H1 (cell line): Measurements from ENCODE around the gene MAPT. TPM values are rescaled to one million over a fixed set of nuclear protein-coding genes. Genes with fewer than 3 reads are reported as not detected.

ENCODE experiments used
- CTCF ChIA-PET: fragments of 300-600 bp; sonication (Branson Sonifier 250); formaldehyde crosslinking; loops from one replicate; lab custom pipeline; 2021; ENCODE audit not compliant: partially characterized antibody; lab: Charles Lee
- POLR2A ChIA-PET: fragments of 300-600 bp; sonication (Branson Sonifier 250); formaldehyde crosslinking; loops from one replicate; lab custom pipeline; 2021; ENCODE audit warnings: inconsistent platforms; ENCODE audit not compliant: partially characterized antibody; lab: Charles Lee
- DNase-seq, 2 experiments: peaks; one replicate each; pipeline versions ENCODE4 v3.0.0 to v3.0.0-alpha.2; 2010 to 2022; ENCODE audit warnings: low spot score in 2 of 2, low read depth in 1 of 2, mixed read lengths in 1 of 2
- FAIRE-seq: peaks from 2 replicates; lab custom pipeline; 2011; peaks lifted over from hg19 to GRCh38; lab: Jason Lieb, UNC
- H2AFZ ChIP-seq: 2 replicates; pipeline ENCODE4 v1.8.1; 2012; ENCODE audit warnings: low read length, inconsistent platforms
- H2AK5ac ChIP-seq: 2 replicates; pipeline ENCODE4 v1.6.1; 2013; ENCODE audit warnings: low read depth, low read length
- H2BK120ac ChIP-seq: replicated peaks from 2 replicates; pipeline ENCODE3; 2013; ENCODE audit warnings: low read depth, low read length, inconsistent platforms
- H2BK12ac ChIP-seq: 2 replicates; pipeline ENCODE4 v1.6.1; 2013; ENCODE audit warnings: low read depth, low read length
- H2BK15ac ChIP-seq: 2 replicates; pipeline ENCODE4 v1.6.1; 2013; ENCODE audit warnings: low read length
- H2BK20ac ChIP-seq: 2 replicates; pipeline ENCODE4 v1.6.1; 2013; ENCODE audit warnings: low read length
- H2BK5ac ChIP-seq: 2 replicates; pipeline ENCODE4 v1.6.1; 2013; ENCODE audit warnings: low read depth, low read length
- H3K14ac ChIP-seq: 2 replicates; pipeline ENCODE4 v1.6.1; 2013; ENCODE audit warnings: inconsistent platforms; ENCODE audit not compliant: insufficient read length
- H3K18ac ChIP-seq: 2 replicates; pipeline ENCODE4 v1.6.1; 2013; ENCODE audit warnings: low read length; ENCODE audit errors: extremely low read depth
- H3K23ac ChIP-seq: 2 replicates; pipeline ENCODE4 v1.6.1; 2013; ENCODE audit warnings: inconsistent platforms; ENCODE audit not compliant: insufficient read length
- H3K23me2 ChIP-seq: 2 replicates; pipeline ENCODE4 v1.6.1; 2013; ENCODE audit warnings: low read depth, low read length
- H3K27ac ChIP-seq: 2 replicates; pipeline ENCODE4 v1.6.1; 2011; ENCODE audit warnings: low read depth, low read length, inconsistent platforms
- H3K27me3 ChIP-seq, 4 experiments: replicated peaks in 1 of 4; 1 replicate in 1 of 4; 2 replicates in 3 of 4; pipeline versions ENCODE4 v1.6.1 to v1.8.1; 2011 to 2013; ENCODE audit warnings: low read length in 3 of 4, mild to moderate bottlenecking in 3 of 4, inconsistent platforms in 2 of 4, mixed read lengths in 2 of 4, moderate library complexity in 1 of 4; ENCODE audit not compliant: control insufficient read depth in 3 of 4, insufficient read depth in 3 of 4; ENCODE audit errors: extremely low read depth in 1 of 4
- H3K36me3 ChIP-seq, 4 experiments: 2 replicates each; pipeline versions ENCODE4 v1.6.1 to v1.8.1; 2011 to 2013; ENCODE audit warnings: mild to moderate bottlenecking in 4 of 4, low read length in 3 of 4, moderate library complexity in 2 of 4, control low read depth in 1 of 4, inconsistent platforms in 1 of 4; ENCODE audit not compliant: insufficient read depth in 4 of 4, control insufficient read depth in 2 of 4
- H3K4ac ChIP-seq: replicated peaks from 2 replicates; pipeline ENCODE3; 2013; ENCODE audit warnings: low read length, low read depth, mixed read lengths, inconsistent platforms; ENCODE audit not compliant: insufficient read length
- H3K4me1 ChIP-seq, 4 experiments: replicated peaks in 1 of 4; 1 replicate in 1 of 4; 2 replicates in 3 of 4; pipeline versions ENCODE4 v1.6.1 to v1.8.1; 2011 to 2013; ENCODE audit warnings: low read length in 3 of 4, inconsistent platforms in 2 of 4, mixed read lengths in 1 of 4; ENCODE audit not compliant: insufficient read depth in 4 of 4, control insufficient read depth in 3 of 4
- H3K4me2 ChIP-seq, 2 experiments: 2 replicates each; pipeline versions ENCODE4 v1.6.1 to v1.8.1; 2011 to 2013; ENCODE audit warnings: low read depth in 2 of 2, low read length in 2 of 2, control low read depth in 1 of 2, inconsistent platforms in 1 of 2, mild to moderate bottlenecking in 1 of 2; ENCODE audit not compliant: insufficient read depth in 1 of 2
- H3K4me3 ChIP-seq, 4 experiments: fragments of 200-600, 300-600 bp in 1 of 4; sonication (generic), shearing (Covaris generic), sonication (Bioruptor Twin) in 1 of 4; 2 replicates each; pipeline versions ENCODE4 v1.5.1 to v1.8.1; 2011 to 2016; ENCODE audit warnings: low read length in 4 of 4, low read depth in 3 of 4, control low read depth in 2 of 4, inconsistent platforms in 2 of 4, mild to moderate bottlenecking in 2 of 4, mixed read lengths in 1 of 4, moderate library complexity in 1 of 4; ENCODE audit not compliant: insufficient read depth in 2 of 4; ENCODE audit errors: extremely low read depth in 1 of 4
- H3K56ac ChIP-seq: replicated peaks from 2 replicates; pipeline ENCODE3; 2013; ENCODE audit warnings: low read depth, mild to moderate bottlenecking, mixed read lengths, low read length, inconsistent platforms; ENCODE audit not compliant: insufficient read length
- H3K79me1 ChIP-seq: 2 replicates; pipeline ENCODE4 v1.6.1; 2013; ENCODE audit warnings: low read depth, low read length, control low read depth
- H3K79me2 ChIP-seq, 2 experiments: 2 replicates each; pipeline versions ENCODE4 v1.6.1 to v1.8.1; 2012 to 2013; ENCODE audit warnings: low read length in 2 of 2, mild to moderate bottlenecking in 2 of 2, inconsistent platforms in 1 of 2; ENCODE audit not compliant: insufficient read depth in 2 of 2, control insufficient read depth in 1 of 2
- H3K9ac ChIP-seq, 4 experiments: replicated peaks in 1 of 4; 1 replicate in 1 of 4; 2 replicates in 3 of 4; pipeline versions ENCODE4 v1.6.1 to v1.8.1; 2011 to 2013; ENCODE audit warnings: low read depth in 3 of 4, low read length in 3 of 4, control low read depth in 2 of 4, mild to moderate bottlenecking in 2 of 4, moderate library complexity in 2 of 4, inconsistent platforms in 1 of 4; ENCODE audit errors: extremely low read depth in 1 of 4
- H3K9me3 ChIP-seq, 2 experiments: 2 replicates each; pipeline versions ENCODE4 v1.6.1 to v1.8.1; 2012 to 2013; ENCODE audit warnings: mild to moderate bottlenecking in 2 of 2, moderate library complexity in 2 of 2, control low read depth in 1 of 2, inconsistent platforms in 1 of 2, low read depth in 1 of 2, low read length in 1 of 2, mixed read lengths in 1 of 2; ENCODE audit not compliant: insufficient read depth in 2 of 2
- H4K20me1 ChIP-seq, 2 experiments: replicated peaks in 1 of 2; 2 replicates each; pipeline versions ENCODE3 to v1.8.1; 2011 to 2013; ENCODE audit warnings: inconsistent platforms in 2 of 2, low read length in 2 of 2, mild to moderate bottlenecking in 1 of 2; ENCODE audit not compliant: insufficient read depth in 2 of 2, control insufficient read depth in 1 of 2
- H4K5ac ChIP-seq: 2 replicates; pipeline ENCODE4 v1.6.1; 2013; ENCODE audit warnings: low read length, low read depth, mixed read lengths, inconsistent platforms; ENCODE audit not compliant: insufficient read length
- H4K8ac ChIP-seq: 2 replicates; pipeline ENCODE4 v1.8.0; 2013; ENCODE audit warnings: mild to moderate bottlenecking, moderate library complexity, low read length, inconsistent platforms; ENCODE audit not compliant: insufficient read depth; ENCODE audit errors: extremely low read depth
- H4K91ac ChIP-seq: replicated peaks from 2 replicates; pipeline ENCODE3; 2013; ENCODE audit warnings: low read length, mixed read lengths, inconsistent platforms; ENCODE audit not compliant: insufficient read length
- FOSL1 ChIP-seq: IDR thresholded peaks from 2 replicates; pipeline ENCODE4 v1.6.1; 2011; ENCODE audit warnings: mild to moderate bottlenecking, low read depth, low read length, moderate library complexity; ENCODE audit not compliant: insufficient read depth
- WGBS, 2 experiments: shearing (Covaris generic) in 1 of 2; methylation state at CpG; one replicate each; pipeline versions ENCODE4 v1.1.6 to v1.1.7; 2013 to 2015; ENCODE audit warnings: low lambda C conversion rate in 2 of 2, mixed read lengths in 2 of 2, inconsistent platforms in 1 of 2, low coverage in 1 of 2, missing lambda C conversion rate in 1 of 2; ENCODE audit not compliant: insufficient replicate concordance in 2 of 2, insufficient coverage in 1 of 2, insufficient read length in 1 of 2; ENCODE audit errors: extremely low coverage in 1 of 2, missing lambda C conversion rate in 1 of 2; 5-methylcytosine and 5-hydroxymethylcytosine counted together
- polyA plus RNA-seq, 7 experiments: library from polyadenylated mRNA; depleted of rRNA in 3 of 7; stranded (reverse) in 5 of 7; unstranded in 2 of 7; fragments of >200 nt in 5 of 7; fragments of 200-250 nt in 2 of 7; gene quantifications; 1 replicate in 5 of 7; 2 replicates in 1 of 7; 4 replicates in 1 of 7; pipeline versions ENCODE4 v1.2.1 to v1.2.3, GENCODE V29; 2011 to 2013; ENCODE audit warnings: missing spikeins in 2 of 7, mixed read lengths in 2 of 7
- total RNA-seq: library from RNA; stranded (reverse); fragmentation: NEBNext Ultra II Directional; extraction: Animal tissue kit (Norgen Biotek cat#: 25700); gene quantifications from 2 replicates; pipeline ENCODE4 v1.2.1, GENCODE V29; 2021

The MAPT gene
- total and polyA plus RNA-seq, 2 of the 8 experiments (the other 6 are each of a cell fraction or from before 2014, with no cell fraction given), result 0.54 to 1.7 TPM

GRCh38 chr17:45929344-45929743 is 35.0 kb downstream of the MAPT start:
- Histone ChIP-seq H3K23me2 (no peaks in the 10 kb centered on the region), H2AFZ (no peak overlapping the region), H3K14ac (no peak overlapping the region), H4K91ac (no peak overlapping the region), H3K4me3 (no peak overlapping the region), H3K56ac (no peak overlapping the region), H2BK5ac (no peak overlapping the region), H2BK20ac (no peak overlapping the region), H3K9ac (no peak overlapping the region), H2AK5ac (no peak overlapping the region), H4K5ac (no peak overlapping the region), H3K4me1 (no peaks in the 10 kb centered on the region), H3K36me3 (no peaks in the 10 kb centered on the region; a peak in 1 of 8 replicates), H3K79me1 (no peaks in the 10 kb centered on the region), H3K9me3 (peaks cover 16 to 17% of the 10 kb centered on the region in 2 experiments), H3K18ac (no peak overlapping the region), H3K27me3 (no peaks in the 10 kb centered on the region; a peak in 1 of 7 replicates), H4K8ac (no peak overlapping the region), H3K4ac (no peak overlapping the region), H2BK120ac (no peak overlapping the region), H3K27ac (no peak overlapping the region), H3K79me2 (no peaks in the 10 kb centered on the region), H4K20me1 (no peaks in the 10 kb centered on the region), H3K23ac (no peak overlapping the region), H2BK15ac (no peak overlapping the region), H3K4me2 (no peak overlapping the region), H2BK12ac (no peak overlapping the region)
- WGBS, 2 experiments, result 87% methylated on average over 1 of the region's 1 CpG; no CpG with 5 or more reads in 1 of the 2 experiments
- CTCF ChIA-PET, result interaction anchor here (0.9 kb wide), 1 partner anchor 12 kb away, joined by 3 read pairs; no protein-coding TSS in a partner anchor
- POLR2A ChIA-PET, result no interaction called here
- FAIRE-seq, result no peak
- no peak for DNase-seq
- no peak for TF ChIP-seq FOSL1
